GM12874 (cell line): ENCODE results near the gene PPP1R15A.

Experiments used
- CTCF ChIP-seq: IDR thresholded peaks from 2 replicates; pipeline ENCODE4 v1.5.1; 2011; ENCODE audit warnings: low read depth, mild to moderate bottlenecking, control low read depth, low read length, moderate library complexity; ENCODE audit not compliant: insufficient read depth

PPP1R15A gene

GRCh38 chr19:48844472-48844871, 27.7 kb upstream of the PPP1R15A start:
- TF ChIP-seq CTCF: no peak

- TF ChIP-seq CTCF: no peak
These were observed 26.8 kb upstream of the PPP1R15A start for GRCh38 chr19:48845384-48845783.

GRCh38 chr19:48852292-48852691, 19.9 kb upstream of the PPP1R15A start:
- TF ChIP-seq CTCF: no peak

GRCh38 chr19:48853483-48853882, 18.7 kb upstream of the PPP1R15A start:
- no peak for TF ChIP-seq CTCF

GRCh38 chr19:48854103-48854502, 18.1 kb upstream of the PPP1R15A start:
- TF ChIP-seq CTCF: no peak

GRCh38 chr19:48856921-48857320, 15.3 kb upstream of the PPP1R15A start:
- TF ChIP-seq CTCF: no peak

GRCh38 chr19:48858984-48859710, 13.1 kb upstream of the PPP1R15A start:
- TF ChIP-seq CTCF: no peak
